A172 (cell line): ENCODE data around the gene PLEKHH1. TPM values are rescaled to one million over a fixed set of nuclear protein-coding genes. Genes with fewer than 3 reads are reported as not detected.
A peak's percentile ranks its signal among the peaks of the same experiment; 100 is the strongest.
"Not testable (repeated sequence)": the region's sequence is repeated elsewhere in the genome, so short reads cannot be mapped to it uniquely, and the experiment has no call there.

Experiments
- DNase-seq: peaks from one replicate; pipeline ENCODE4 v3.0.0-alpha.2; 2015; ENCODE audit warnings: low spot score
- total RNA-seq: library from RNA; depleted of rRNA; stranded (reverse); fragments of >200 nt; shearing (Covaris generic); gene quantifications from 2 replicates; pipeline ENCODE4 v1.2.3, GENCODE V29; 2014

PLEKHH1 gene
- total RNA-seq, 1 experiment from 2014 or later = 5.0 TPM

DNA sequence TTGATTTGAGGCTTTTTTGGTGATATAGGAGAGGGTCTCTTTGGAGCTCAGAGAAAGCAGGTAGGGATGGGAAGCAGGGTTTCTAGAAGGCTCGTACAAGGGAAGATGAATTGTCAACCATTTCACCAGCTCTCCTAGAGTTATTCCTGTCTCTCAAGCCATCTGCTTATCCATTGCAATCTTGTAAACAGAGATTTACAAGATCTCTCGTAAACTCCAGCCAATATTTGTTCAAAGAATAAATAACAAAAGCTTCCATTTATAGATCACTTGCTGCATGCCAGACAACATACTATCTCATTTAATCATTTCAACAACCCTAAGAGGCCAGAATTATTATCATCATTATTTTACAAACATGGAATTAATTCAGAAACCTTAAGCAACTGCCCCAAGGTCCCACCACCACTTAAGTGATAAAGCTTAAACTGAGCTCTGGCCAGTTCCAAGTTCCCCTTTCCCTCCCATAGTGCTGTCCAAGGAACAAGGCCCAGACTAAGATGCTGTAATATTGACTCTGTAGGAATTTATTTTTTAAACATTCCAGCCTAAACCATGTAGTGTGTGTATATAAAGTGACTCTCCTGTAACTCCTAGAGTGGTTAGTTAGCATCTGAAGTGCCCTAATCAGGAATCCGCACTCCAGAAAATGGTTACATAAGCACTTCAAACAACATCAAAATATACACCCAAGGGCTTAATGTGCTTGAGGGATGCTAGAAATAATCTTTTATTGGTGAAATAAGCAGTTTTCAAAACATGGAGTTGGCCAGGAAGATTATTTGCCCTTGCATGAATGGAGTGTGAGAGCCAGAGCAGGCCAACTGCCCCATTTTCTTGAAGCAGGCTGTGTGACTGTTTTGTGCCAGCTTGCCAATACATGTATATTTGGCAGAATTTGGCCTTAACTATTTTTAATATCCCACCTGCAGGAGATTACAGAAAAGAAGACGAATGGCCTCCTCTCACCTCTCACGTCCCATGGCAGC lies 2.8 kb upstream of the PLEKHH1 start:
- DNase-seq = no peak

DNA sequence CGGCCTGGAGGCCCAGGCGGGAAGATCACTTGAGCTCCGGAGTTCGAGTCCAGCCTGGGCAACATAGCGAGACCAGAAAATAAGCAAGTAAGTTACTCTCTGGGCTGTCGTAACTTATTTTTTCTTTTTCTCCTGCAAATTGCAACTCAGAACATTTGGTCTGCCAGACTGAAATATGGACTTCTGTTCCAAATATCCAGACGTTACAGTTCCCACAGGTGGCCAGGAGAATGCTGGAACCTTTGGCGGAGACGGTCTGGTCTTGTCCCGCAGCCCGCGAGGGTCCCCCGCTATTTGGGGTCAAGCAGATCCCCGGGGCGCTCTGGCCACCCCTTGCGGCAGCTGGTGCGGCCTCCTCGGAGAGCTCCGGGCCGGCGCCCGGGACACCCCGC lies 488 bp upstream of the PLEKHH1 start:
- no peak for DNase-seq

DNA sequence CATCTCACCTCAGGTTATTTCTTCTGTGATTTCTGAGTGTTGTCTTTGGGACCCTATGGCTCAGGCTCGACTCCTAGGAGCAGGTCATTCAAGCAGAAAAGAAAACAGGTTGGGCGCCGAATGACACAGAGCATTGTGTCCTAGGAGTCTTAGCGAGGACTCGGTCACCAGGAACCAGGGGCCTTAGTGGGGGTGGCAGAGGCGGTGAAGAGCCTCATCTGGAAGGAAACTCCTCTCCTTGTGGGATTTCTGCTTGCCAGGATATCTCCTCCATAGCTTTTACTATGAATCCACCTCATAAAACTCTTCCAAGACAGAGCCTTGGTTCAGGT lies 630 bp downstream of the PLEKHH1 start:
- no peak for DNase-seq

DNA sequence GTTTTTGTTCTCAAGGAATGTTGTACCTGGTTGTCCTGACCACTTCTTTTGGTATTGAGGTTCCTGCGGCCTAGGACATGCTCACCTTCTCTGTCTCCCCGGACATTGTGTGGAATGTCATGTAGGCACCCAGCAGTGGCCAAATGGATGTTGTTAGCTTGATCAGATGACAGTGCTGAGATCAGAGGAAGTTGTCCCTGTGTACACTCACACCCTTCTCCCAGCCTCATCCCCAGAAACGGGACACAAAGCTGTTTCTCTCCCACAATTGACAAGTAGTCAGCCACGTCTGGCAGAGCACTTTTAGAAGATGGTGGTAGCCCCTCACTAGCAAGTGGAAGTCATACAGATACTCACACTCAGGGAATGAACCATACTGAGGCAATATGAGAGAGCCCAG lies 3.0 kb downstream of the PLEKHH1 start:
- no peak for DNase-seq

DNA sequence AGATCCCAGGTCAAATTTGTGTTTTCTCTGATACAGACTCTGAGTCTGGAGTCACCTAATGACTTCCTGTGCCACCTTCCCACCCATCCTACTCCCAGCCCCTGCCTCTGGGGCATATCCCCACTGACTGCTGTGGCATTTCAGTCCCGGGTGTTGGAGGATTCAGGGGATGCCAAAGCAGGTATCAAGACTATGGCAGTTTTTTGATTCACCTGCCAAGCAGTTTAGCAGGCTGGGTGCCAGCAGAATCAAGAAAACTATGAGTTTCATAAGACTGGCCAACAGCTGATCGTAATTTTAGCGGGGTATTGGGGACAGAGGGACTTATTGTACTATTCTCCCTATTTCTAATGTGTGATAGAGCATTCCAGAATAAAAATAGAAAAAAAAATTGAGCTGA lies 4.6 kb downstream of the PLEKHH1 start:
- no peak for DNase-seq

DNA sequence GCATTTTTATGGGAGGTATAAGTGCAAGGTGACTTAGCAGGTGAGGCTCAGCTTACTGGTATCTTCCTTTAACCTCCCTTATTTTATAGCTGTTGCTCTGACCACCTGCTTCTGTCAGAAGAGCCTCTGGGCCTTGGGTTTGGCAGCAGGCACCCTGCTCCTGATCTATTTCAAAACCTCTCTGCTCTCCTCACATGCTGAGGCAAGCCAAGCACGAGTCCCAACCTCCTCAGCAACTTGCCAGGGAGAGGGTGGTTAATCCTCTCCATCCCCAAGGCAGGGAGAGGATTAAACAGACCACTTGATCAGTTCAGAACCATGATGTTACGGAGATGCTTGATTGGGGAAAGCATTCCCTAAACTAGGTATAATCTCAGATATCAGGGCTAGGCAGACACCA lies 5.4 kb downstream of the PLEKHH1 start:
- DNase-seq = no peak

DNA sequence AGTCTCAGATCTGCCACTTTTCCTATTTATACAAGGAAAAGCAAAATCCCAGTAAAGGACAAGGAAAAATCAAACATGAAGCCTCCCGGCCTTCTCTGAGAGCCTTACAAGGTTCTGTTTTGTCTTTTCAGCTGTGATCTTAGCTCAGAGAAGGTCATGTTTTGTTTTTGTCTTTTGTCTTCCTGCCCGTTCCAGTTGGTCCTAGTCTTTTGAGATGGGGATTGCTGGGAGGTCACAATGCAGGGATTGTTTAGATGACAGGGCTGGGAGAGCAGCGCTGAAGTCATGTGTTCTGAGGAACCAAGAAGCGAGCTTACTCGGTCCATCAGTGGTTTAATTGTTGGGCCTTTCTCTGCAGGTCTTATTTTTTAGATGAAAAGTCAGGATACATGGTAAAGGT lies 6.0 kb downstream of the PLEKHH1 start:
- no peak for DNase-seq

DNA sequence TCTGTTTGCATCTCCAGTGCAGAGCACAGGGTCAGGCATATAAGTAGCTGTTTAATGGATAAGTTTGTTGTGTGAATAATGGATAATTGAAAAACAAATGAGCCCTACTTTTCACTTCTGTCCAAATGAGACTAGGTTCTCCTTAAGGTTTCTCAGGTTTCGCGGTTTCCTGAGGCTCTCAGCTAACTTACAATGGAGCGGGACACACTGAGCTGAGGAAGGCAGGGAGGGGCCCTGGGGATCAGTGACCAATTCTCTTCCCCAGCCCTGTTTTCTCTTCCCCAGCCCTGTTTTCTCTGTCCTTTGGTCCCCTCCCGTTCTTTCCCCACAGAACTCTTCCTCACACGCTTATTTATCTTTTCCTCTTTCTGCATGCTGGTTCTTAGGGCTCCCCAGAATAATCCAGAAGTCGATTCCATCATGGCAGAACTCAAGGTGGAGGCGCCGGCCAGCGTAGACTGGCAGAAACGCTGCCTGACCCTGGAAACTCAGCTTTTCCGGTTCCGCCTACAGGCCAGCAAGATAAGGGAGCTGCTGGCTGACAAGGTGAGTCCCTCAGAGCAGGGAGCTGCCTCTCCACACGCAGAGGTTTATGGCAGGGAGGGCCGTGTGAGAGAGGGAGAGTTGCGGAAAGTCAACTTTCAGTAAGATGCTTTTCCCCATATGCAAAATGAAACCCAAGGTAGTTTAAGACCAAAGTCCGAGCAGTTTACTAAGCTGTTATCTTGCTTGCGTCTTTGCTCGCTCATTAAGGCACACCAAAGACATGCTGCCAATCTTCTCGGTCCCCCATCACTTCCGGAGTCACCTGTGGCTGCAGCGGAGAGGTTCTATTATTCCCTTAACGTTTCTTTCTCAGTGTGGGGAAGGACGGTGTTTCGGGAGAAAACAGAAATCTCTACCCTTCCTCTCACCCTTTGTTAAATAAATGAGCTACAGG lies 8.6 kb downstream of the PLEKHH1 start:
- DNase-seq = no peak

DNA sequence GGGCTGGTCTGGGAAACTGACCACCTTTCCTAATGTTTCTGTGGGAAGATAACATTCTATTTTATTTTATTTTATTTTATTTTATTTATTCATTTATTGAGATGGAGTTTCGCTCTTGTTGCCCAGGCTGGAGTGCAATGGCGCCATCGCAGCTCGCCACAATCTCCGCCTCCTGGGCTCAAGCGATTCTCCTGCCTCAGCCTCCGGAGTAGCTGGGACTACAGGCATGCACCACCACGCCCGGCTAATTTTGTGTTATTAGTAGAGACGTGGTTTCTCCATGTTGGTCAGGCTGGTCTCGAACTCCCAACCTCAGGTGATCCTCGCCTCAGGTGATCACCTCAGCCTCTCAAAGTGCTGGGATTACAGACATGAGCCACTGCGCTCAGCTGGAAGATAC lies 9.5 kb downstream of the PLEKHH1 start:
- not testable (repeated sequence) for DNase-seq

DNA sequence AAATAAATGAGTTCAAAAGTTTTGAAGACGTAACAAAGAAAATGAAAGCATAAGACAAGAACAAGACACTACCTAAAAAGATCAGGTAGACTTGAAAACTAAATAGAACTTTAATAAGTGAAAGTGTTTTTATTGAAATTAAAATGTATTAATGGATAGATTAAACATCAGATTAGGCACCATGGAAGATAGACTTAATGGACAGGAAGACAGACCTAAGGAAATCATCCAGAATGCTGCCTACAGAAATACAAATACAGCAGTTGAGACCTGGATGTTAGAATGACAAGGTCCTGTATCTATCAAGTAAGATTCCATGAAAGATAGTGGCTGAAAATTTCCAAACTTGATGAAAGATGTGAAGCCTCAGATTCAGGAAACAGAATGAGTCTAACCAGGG lies 11.5 kb downstream of the PLEKHH1 start:
- no peak for DNase-seq

DNA sequence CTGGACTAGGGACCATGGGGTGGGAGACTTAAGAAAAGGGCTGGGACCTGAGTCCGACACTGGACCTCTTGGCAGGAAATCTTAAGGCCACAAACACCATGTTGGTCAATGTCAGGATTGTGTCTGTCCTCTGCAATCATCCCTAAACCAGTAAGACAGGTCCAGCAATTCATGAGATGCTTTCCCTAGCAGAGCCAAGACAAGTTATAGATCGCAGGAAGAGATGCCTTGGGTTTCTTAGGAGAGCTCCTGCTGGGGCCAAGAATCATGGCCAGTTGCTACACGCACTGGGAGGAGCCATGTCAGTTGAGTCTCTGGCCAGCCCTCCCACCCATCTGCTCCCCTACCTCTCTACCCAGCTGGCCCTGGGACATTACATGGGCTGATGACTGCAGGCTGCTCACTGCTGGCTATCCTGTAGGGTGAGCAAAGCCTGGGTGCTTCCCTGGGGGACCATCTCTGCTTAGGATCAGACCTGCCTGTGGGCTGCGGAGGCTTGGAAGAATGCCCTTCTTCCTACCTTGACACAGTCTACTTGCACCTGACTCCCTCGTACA lies 14.2 kb downstream of the PLEKHH1 start:
- DNase-seq = no peak

DNA sequence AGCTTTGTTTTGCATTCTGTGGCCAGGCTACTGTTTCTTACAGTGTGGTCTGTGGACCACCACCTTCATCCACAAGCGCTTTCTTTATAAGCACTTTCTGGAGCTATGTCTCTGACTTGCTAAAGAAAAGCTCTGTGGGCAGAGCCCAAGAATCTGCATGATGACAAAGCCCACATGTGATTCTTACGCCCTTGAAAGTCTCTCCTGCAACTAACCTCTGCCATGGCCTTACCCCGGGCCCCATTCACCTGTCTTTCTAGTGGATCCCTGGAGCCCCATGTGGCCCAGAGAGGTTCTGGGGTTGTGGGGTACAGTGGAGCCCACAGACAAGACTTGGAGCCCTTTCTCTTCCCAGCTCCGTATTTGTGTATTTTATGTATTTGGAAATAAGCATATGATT lies 16.6 kb downstream of the PLEKHH1 start:
- no peak for DNase-seq

DNA sequence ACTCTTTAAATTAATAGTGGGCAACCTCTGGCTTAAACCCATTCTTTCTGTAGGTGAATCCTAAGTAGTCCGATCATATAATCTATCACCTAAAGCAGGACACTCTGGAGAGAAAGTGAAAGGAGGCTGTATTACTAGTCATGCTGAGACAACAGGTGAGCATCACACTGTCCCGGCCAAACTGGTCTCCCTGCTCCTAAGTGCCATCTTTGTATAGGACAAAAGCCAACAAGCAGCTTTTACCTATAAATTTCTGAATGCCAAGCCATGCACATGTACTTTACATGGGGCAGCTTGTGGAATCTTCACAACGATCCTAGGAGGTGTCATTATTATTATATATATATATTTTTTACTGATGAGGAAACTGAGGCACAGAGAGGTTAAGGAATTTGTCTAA lies 18.0 kb downstream of the PLEKHH1 start:
- no peak for DNase-seq

DNA sequence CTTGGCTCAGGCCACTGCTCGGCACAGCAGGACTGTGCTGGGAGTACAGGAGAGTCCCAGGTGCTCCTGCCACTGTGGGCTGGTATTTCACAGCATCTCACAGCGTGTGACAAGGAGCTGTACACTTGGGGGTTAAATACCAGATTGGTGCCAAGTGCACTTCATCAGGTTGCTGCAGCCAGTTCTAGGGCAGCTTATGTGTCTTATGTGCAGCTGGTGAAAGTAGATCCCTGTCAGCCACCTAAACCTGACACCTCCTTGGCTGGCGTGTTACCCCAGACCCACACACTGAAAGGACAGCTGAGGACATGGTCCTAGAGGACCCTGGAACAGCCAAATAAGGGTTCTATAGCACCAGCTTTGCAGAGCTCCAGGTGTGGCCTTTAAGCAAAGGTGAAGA lies 18.9 kb downstream of the PLEKHH1 start:
- DNase-seq = no peak

DNA sequence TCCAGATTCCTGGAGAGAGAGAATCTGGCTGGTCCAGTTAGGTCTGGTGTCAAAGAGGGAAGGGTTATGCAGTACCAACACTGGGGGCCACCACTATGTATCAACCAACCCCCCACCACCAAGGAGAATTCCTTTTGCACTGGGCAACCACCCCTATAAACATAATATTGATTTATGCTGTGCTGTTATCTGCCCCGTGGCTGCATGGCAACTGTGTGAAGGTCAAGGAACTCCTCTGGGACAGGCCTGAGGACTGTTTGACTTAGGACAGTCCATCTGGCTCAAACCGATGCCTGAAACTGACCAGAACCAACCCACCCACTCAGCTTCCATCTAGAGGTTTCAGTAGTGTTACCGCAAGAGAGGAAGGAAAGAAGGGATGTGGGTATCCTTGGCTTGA lies 20.5 kb downstream of the PLEKHH1 start:
- no peak for DNase-seq

DNA sequence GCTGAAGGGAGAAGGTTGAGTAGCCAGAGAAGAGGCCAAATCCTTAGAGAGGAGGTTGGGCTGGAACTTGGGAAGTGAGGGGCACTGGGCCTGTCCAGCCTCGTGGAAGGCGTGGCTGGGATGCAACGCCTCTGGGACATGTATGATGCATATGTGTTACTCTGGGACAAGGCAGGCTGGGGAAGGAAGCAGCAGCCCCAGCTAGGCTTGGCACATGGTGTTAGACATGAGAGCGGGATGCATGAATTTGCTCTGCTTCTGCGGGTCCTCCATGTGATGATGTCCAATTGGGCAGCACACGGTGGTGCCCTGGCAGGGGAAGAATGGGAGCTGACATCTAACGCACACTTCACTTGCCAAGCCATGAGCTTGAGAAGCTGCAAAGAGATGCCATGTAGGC lies 21.3 kb downstream of the PLEKHH1 start:
- no peak for DNase-seq

DNA sequence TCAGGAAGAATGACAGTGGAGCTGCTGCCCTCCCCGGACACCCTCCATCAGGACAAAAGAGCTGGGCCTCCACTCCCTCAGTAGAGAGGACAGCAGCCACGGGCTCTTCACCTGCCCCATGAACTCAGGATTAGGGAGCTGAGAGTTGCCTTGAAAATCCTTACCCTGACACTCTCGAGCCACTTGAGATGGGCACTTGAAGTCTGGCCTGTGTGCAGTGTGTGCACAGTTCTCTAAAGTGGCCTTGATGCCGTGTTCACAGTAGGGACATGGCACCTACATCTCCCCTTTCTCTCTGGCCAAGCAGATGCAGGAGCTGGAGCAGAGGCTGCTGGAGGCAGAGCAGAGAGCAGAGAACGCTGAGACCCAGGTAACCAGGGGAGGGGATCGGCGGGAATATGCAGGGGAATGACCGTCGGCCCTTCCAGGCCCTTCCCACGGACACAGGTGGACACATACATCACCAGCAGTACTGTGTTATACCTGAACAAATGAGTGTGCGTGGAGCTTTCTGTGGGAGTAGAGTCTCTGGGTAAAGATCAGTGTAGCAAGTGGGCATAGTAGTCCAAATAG lies 22.5 kb downstream of the PLEKHH1 start:
- DNase-seq = no peak

DNA sequence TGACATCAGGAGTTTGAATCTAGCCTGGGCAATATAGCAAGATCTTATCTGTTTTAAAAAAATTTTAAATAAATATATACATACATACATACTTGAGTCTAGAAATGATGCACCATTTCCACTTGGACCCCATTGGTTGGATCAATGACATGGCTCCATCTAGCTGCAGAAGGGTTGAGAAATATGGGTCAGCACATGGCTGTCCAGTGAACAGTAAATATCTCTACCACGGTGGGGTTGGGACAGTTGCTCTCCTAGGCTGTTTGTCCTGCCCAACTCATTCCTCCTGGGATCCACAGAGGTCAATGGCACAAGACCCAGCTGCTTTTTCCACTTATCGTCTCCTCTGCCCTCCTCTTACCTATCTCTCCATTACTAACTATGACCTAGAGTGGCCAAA lies 23.6 kb downstream of the PLEKHH1 start:
- DNase-seq = no peak

DNA sequence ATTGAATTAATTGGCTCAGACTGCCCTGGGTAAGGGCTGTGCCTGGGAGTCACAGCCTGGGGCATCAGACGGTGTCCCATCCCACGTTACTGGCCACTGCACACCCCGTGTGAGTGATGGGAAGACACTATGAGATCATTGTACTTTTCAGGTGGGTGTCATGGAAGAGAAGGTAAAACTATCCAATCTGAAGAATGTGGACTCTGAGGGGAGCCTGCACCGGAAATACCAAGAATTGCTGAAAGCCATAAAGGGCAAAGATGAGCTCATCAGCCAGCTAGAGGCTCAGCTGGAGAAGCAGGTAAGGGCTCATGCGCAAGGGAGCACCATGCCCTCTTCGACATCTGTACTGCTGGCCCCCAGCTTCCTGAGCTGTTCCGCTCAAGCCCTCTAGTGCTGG lies 24.0 kb downstream of the PLEKHH1 start:
- DNase-seq = peak; percentile 73

DNA sequence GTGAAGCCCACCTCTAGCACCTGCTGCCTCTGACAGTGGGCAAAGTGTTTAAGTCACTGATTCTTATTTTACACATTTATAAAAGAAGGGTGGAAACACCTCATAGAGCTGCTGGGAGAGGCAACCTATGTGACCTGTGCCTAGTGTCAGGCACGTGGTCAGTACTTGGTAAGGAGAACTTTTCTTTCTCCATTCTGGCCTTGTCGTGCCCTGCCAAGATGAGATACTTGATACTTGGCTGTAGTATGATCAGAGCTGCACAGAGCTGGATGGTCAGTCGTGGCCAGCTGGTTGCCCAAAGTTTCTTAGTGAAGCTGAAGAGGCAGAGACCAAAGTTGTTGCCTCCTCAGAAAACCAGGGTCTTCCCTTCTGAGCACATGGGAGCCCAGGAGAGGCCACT lies 24.6 kb downstream of the PLEKHH1 start:
- no peak for DNase-seq

DNA sequence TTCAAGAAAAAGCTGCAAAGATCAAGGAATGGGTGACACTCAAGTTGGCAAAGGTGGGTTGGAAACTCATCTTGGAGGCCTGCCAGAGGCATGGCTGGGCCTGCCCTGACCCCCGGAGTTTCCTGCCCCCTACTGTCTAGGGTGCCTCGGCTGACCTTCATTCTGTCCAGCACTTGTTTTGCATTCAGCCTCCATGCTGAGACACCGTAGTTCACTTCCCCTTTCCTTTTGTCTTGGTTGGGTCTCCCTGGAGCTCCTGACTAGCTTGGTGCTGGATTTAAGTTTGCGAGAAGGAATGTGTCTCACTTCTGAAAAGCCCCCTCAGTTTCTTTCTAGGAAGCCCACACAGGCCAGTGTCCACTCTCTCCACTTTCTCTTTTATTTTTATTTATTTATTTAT lies 26.5 kb downstream of the PLEKHH1 start:
- DNase-seq = no peak
